ENCODE data around the gene ASIC5.

Gene ASIC5

GRCh38 chr4:155881555-155881954, 15.5 kb upstream of the ASIC5 start:
- Histone ChIP-seq H3K9me3 (ENCODE audit: insufficient read depth, low read length) (no peaks in the 10 kb centered on the region; the same call in 1 of the 2 replicates), H3K4me1 (ENCODE audit: insufficient read depth, insufficient read length) (no peaks in the 10 kb centered on the region), H3K36me3 (ENCODE audit: insufficient read depth, insufficient read length, low read length) (no peaks in the 10 kb centered on the region), H3K4me3 (ENCODE audit: insufficient read length, low read depth) (no peak overlapping the region), H3K27me3 (ENCODE audit: insufficient read depth, insufficient read length) (no peaks in the 10 kb centered on the region), H3K9ac (ENCODE audit: insufficient read length, low read depth) (no peak overlapping the region)
- TF ChIP-seq ZNF274 (IDR thresholded peaks at IDR 0.05; ENCODE audit: low read depth, low read length) = no peak
- no peak for TF ChIP-seq YY1 (IDR thresholded peaks at IDR 0.05; ENCODE audit: insufficient read depth, insufficient read length)
- TF ChIP-seq SUZ12 (IDR thresholded peaks at IDR 0.05; ENCODE audit: extremely low read depth, insufficient read depth, insufficient read length) = no peak
- no peak for DNase-seq (ENCODE audit: low read depth, low spot score)

GRCh38 chr4:155879767-155880166, 13.7 kb upstream of the ASIC5 start:
- Histone ChIP-seq H3K9me3 (ENCODE audit: insufficient read depth, low read length) (peaks cover 10% of the 10 kb centered on the region), H3K4me1 (ENCODE audit: insufficient read depth, insufficient read length) (no peaks in the 10 kb centered on the region), H3K27me3 (ENCODE audit: insufficient read depth, insufficient read length) (no peaks in the 10 kb centered on the region), H3K9ac (ENCODE audit: insufficient read length, low read depth) (no peak overlapping the region), H3K4me3 (ENCODE audit: insufficient read length, low read depth) (no peak overlapping the region), H3K36me3 (ENCODE audit: insufficient read depth, insufficient read length, low read length) (no peaks in the 10 kb centered on the region)
- DNase-seq (ENCODE audit: low read depth, low spot score) = no peak
- TF ChIP-seq SUZ12 (IDR thresholded peaks at IDR 0.05; ENCODE audit: extremely low read depth, insufficient read depth, insufficient read length) (no peak), ZNF274 (IDR thresholded peaks at IDR 0.05; ENCODE audit: low read depth, low read length) (no peak), YY1 (IDR thresholded peaks at IDR 0.05; ENCODE audit: insufficient read depth, insufficient read length) (no peak)

- DNase-seq (ENCODE audit: low read depth, low spot score) = no peak
- Histone ChIP-seq H3K4me3 (ENCODE audit: insufficient read length, low read depth) (no peak overlapping the region), H3K9me3 (ENCODE audit: insufficient read depth, low read length) (peaks cover 10% of the 10 kb centered on the region), H3K36me3 (ENCODE audit: insufficient read depth, insufficient read length, low read length) (no peaks in the 10 kb centered on the region), H3K9ac (ENCODE audit: insufficient read length, low read depth) (no peak overlapping the region), H3K27me3 (ENCODE audit: insufficient read depth, insufficient read length) (no peaks in the 10 kb centered on the region), H3K4me1 (ENCODE audit: insufficient read depth, insufficient read length) (no peaks in the 10 kb centered on the region)
- TF ChIP-seq SUZ12 (IDR thresholded peaks at IDR 0.05; ENCODE audit: extremely low read depth, insufficient read depth, insufficient read length) (no peak), YY1 (IDR thresholded peaks at IDR 0.05; ENCODE audit: insufficient read depth, insufficient read length) (no peak), ZNF274 (IDR thresholded peaks at IDR 0.05; ENCODE audit: low read depth, low read length) (no peak)
These were observed 12.5 kb upstream of the ASIC5 start for GRCh38 chr4:155878611-155879010.

GRCh38 chr4:155877971-155878370, 11.9 kb upstream of the ASIC5 start:
- no peak for TF ChIP-seq SUZ12 (IDR thresholded peaks at IDR 0.05; ENCODE audit: extremely low read depth, insufficient read depth, insufficient read length)
- no peaks in the 10 kb centered on the region for H3K4me1 ChIP-seq (ENCODE audit: insufficient read depth, insufficient read length)
- peaks cover 10% of the 10 kb centered on the region for H3K9me3 ChIP-seq (ENCODE audit: insufficient read depth, low read length)
- no peaks in the 10 kb centered on the region for H3K27me3 ChIP-seq (ENCODE audit: insufficient read depth, insufficient read length)
- H3K36me3 ChIP-seq (ENCODE audit: insufficient read depth, insufficient read length, low read length) = no peaks in the 10 kb centered on the region
- DNase-seq (ENCODE audit: low read depth, low spot score) = no peak
- no peak overlapping the region for H3K9ac ChIP-seq (ENCODE audit: insufficient read length, low read depth)
- H3K4me3 ChIP-seq (ENCODE audit: insufficient read length, low read depth) = no peak overlapping the region

GRCh38 chr4:155875878-155876277, 9.8 kb upstream of the ASIC5 start:
- TF ChIP-seq ZNF274 (IDR thresholded peaks at IDR 0.05; ENCODE audit: low read depth, low read length) = no peak
- no peak for TF ChIP-seq YY1 (IDR thresholded peaks at IDR 0.05; ENCODE audit: insufficient read depth, insufficient read length)
- no peak for TF ChIP-seq SUZ12 (IDR thresholded peaks at IDR 0.05; ENCODE audit: extremely low read depth, insufficient read depth, insufficient read length)
- no peak for DNase-seq (ENCODE audit: low read depth, low spot score)
- no peak overlapping the region for H3K4me3 ChIP-seq (ENCODE audit: insufficient read length, low read depth)
- no peaks in the 10 kb centered on the region for H3K27me3 ChIP-seq (ENCODE audit: insufficient read depth, insufficient read length)
- H3K36me3 ChIP-seq (ENCODE audit: insufficient read depth, insufficient read length, low read length) = no peaks in the 10 kb centered on the region
- no peaks in the 10 kb centered on the region for H3K4me1 ChIP-seq (ENCODE audit: insufficient read depth, insufficient read length)
- no peak overlapping the region for H3K9ac ChIP-seq (ENCODE audit: insufficient read length, low read depth)
- H3K9me3 ChIP-seq (ENCODE audit: insufficient read depth, low read length) = peaks cover 10% of the 10 kb centered on the region

GRCh38 chr4:155855897-155856296, 10.2 kb downstream of the ASIC5 start:
- TF ChIP-seq ZNF274 (IDR thresholded peaks at IDR 0.05; ENCODE audit: low read depth, low read length) (no peak), YY1 (IDR thresholded peaks at IDR 0.05; ENCODE audit: insufficient read depth, insufficient read length) (no peak), SUZ12 (IDR thresholded peaks at IDR 0.05; ENCODE audit: extremely low read depth, insufficient read depth, insufficient read length) (no peak)
- no peaks in the 10 kb centered on the region for H3K4me1 ChIP-seq (ENCODE audit: insufficient read depth, insufficient read length)
- no peak overlapping the region for H3K4me3 ChIP-seq (ENCODE audit: insufficient read length, low read depth)
- no peak for DNase-seq (ENCODE audit: low read depth, low spot score)
- no peaks in the 10 kb centered on the region for H3K9me3 ChIP-seq (ENCODE audit: insufficient read depth, low read length)
- H3K27me3 ChIP-seq (ENCODE audit: insufficient read depth, insufficient read length) = no peaks in the 10 kb centered on the region
- H3K36me3 ChIP-seq (ENCODE audit: insufficient read depth, insufficient read length, low read length) = no peaks in the 10 kb centered on the region
- H3K9ac ChIP-seq (ENCODE audit: insufficient read length, low read depth) = no peak overlapping the region

- H3K27me3 ChIP-seq (ENCODE audit: insufficient read depth, insufficient read length) = no peaks in the 10 kb centered on the region
- no peaks in the 10 kb centered on the region for H3K9me3 ChIP-seq (ENCODE audit: insufficient read depth, low read length)
- no peaks in the 10 kb centered on the region for H3K36me3 ChIP-seq (ENCODE audit: insufficient read depth, insufficient read length, low read length)
- H3K4me3 ChIP-seq (ENCODE audit: insufficient read length, low read depth) = no peak overlapping the region
- no peak for DNase-seq (ENCODE audit: low read depth, low spot score)
- TF ChIP-seq SUZ12 (IDR thresholded peaks at IDR 0.05; ENCODE audit: extremely low read depth, insufficient read depth, insufficient read length) (no peak), YY1 (IDR thresholded peaks at IDR 0.05; ENCODE audit: insufficient read depth, insufficient read length) (no peak), ZNF274 (IDR thresholded peaks at IDR 0.05; ENCODE audit: low read depth, low read length) (no peak)
- no peaks in the 10 kb centered on the region for H3K4me1 ChIP-seq (ENCODE audit: insufficient read depth, insufficient read length)
- no peak overlapping the region for H3K9ac ChIP-seq (ENCODE audit: insufficient read length, low read depth)
These were observed 11.4 kb downstream of the ASIC5 start for GRCh38 chr4:155854582-155855226.
